Stimulated activated CD4-positive, alpha-beta T cell treated with anti-CD3 and anti-CD28 coated beads, Interleukin-1b, Interleukin-23, amount 100 ng/mL, for 1 hour (primary cell): ENCODE results near the gene PLCL1.

ENCODE experiments used
- DNase-seq, 2 donors: peaks; one replicate each; pipeline ENCODE4 v3.0.0-alpha.2; 2020; ENCODE audit warnings: low read depth in 2 of 2

The PLCL1 gene

DNA sequence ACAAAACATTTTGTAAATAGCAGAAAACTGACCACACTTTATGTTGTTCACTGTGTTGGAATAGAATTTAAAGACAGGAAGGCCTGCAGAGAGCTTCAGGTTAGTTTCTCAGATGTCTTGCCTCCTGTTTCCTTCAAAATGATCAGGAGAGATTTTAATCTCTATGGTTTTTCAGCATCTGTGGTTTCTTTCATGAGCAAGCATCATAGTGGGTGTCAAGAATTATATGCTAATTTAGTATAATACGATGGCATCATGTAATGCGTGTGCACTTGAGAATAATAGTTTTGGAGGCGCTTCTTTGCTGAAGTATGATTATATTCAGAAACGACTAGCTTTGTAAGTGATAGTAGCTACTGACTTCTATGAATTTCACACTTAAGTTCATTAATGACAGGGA, 149.9 kb downstream of the PLCL1 start:
- no peak for DNase-seq

DNA sequence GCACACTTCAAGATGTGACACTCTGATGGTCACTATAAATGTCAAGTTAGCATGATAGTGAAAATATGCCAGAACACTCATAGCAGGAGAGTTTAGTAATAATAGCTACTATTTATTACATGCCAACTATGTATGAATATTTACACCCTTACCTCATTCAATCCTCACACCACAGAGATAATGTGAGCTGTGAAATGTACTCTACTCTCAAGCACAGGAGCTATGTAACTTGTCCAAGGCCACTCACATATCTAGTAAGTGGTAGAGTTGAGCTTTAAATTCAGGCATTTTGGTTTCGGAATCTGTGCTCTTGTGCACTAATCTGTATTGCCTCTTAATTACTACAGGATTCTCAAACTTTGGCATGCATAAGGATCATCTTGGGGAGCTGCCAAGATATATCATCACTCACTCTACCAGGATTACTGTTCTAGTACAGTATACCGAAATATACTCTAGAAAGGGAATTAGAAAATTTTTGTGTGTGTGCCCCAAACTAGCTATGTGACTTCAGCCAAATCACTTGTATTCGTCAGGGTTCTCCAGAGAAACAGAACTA, 154.3 kb downstream of the PLCL1 start:
- DNase-seq = no peak

DNA sequence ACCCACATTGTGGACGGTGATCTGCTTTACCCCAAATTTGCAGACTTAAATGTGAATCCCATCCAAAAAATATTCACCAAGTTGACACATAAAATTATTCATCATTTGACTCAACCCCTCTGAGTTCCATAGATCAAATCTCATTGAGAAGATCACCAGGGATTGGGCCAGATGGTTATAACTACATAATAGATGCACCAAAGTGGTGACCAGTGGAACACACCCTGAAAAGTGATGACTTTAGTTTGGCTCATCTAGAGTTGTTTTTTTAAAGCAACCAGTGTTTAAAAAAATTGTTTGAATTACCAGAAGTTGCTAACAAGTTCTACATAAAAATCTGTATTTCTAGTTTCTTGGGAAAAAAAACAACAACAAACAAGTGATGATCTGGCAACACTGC, 155.0 kb downstream of the PLCL1 start:
- DNase-seq = no peak

DNA sequence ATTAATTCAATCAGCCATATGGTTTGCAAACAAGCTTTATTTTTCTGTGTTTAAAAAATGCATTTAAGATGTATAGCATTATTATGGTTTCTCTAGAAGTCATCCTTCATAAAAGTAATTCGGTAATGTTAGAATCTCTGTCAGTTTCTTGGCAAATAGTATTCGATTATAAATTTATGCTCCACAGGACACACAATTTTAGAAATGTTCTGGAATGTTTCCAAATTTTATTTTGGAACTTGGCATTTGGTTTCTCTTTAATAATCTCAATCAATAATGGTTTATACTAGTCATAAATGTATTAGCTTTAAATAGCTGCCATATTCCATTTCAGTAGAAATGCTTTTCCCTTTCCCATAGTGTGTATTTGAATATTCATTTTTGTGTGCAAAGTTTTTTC, 156.4 kb downstream of the PLCL1 start:
- DNase-seq = no peak

DNA sequence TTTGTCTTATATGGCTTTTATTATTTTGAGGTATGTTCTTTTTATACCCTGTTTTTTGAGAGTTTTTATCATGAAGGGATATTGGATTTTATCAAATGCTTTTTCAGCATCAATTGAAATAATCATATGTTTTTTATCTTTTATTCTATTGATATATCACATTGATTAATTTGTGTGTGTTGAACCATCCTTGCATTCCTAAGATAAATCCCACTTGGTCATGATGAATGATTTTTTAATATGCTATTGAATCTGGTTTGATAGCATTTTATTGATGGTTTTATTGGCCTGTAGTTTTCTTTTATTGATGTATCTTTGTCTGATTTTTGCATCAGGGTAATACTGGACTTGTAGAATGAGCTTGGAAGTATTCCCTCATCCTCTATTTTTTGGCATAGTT, 160.3 kb downstream of the PLCL1 start:
- DNase-seq = no peak

DNA sequence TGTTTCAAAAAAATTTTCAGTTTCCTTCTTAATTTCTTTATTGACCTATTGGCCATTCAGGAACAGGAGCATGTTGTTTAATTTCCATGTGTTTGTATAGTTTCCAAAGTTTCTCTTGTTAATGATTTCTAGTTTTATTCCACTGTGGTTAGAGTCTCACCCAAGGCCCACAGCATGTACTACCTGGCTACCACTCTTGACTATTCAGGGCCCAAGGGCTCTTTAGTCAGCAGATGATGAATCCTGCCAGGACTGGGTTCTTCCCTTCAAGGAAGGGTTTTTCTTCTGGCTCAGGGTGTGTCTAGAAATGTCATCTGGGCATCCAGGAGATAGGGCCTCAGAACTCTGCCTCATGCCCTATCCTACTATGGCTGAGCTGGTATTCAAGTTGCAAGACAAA, 161.4 kb downstream of the PLCL1 start:
- DNase-seq = no peak

DNA sequence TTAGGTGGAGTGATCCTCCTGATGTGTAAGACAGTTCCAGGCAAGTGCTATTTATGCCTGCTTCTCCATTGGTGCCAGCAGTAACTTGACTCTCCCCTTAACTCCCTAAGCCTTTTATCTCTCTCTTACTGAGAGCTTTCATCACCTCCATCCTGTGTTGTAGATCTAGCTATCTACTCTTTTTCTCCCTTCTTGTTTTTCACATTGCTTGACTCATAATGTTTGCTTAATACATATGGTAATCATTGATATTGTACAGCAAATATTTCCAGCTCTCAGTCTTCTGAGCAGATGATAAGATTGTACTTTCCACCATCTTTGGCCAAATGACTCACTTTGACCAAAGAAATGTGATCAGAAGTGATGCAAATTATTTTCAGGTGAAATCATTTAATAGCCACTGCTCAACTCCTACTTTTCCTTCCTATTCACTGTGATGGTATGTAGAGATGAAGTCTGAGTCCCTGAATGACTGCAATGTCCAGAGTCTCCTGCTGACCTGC, 165.0 kb downstream of the PLCL1 start:
- no peak for DNase-seq

DNA sequence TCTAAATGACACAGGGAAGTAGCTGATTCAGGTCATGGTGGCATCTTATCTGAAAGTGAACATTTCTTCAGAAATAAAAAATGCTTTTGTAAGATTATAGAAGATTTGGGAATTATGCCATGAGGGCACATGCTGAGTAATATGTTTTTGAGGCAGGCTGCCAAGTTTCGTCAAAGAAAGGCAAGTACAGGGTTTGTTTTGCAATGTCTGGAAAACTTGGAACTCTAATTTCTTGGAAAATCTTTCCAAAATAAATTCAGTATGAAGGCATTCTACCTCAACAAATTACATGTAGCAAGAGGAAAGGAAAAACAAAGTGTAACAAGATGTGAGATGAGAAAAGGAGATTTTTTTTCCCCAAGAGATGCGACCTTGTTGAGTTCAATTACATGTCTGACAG, 167.7 kb downstream of the PLCL1 start:
- DNase-seq = no peak

DNA sequence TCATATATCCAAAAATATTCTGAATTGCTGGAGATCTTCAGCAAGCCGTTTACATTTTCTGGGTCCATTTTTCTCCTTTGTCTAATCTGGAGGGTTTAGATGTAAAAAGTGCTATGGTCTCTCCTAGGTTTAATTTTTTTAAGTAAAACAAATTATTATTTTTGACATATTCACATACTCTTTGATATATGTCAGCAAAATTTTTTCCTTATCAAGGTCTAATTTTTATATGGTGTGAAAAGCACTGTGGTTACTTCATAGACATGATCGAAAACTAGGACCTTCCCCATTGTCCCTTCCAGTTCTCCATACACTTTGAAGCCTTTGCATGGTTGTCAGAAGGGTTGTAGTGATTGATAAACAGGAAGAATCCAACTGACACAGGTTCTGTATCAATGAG, 168.2 kb downstream of the PLCL1 start:
- no peak for DNase-seq

DNA sequence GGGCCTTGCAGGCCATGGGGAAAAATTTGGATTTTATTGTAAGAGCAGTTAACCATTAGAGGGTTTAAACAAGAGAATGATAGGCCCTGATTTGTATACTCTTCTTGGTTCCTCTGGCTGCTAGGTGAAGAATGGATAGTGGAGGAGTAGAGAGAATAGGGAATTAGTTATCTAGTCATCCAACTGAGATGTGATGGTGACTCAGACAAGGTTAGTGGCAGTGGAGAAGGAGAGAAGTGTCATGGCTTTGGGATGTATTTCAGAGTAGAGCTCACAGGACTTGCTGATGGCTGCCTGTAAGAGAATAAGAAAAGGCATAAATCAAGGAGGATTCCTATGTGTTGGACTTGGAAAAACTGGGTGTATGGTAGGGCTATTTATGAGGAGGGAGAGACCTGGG, 169.4 kb downstream of the PLCL1 start:
- DNase-seq = no peak

DNA sequence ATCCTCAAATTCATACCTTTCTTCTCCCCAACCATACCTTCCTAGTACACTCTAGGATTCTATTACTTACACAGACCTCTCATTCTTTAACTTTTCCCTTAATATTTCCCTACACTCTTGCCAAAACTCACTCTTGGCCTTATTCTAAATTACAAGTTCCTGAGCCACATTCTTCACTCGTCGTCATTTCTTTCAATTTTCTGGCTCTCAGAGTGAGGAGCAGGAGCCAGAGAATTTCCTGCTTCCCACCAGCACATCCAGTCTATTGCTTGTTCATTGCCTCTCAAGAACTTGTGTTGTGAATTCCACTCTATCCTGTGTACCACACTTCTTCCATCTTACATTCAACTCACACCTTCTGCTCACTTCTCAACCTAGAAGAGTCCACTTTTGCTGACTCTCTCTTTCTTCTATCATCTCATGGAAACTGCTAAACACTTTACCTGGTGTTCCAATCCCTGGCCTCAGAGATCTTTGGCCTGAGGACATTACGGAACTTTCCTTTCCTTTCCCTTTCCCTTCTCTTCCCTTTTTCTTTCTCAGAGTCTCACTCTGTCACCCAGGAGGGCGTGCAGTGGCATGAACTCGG, 171.6 kb downstream of the PLCL1 start:
- no peak for DNase-seq

DNA sequence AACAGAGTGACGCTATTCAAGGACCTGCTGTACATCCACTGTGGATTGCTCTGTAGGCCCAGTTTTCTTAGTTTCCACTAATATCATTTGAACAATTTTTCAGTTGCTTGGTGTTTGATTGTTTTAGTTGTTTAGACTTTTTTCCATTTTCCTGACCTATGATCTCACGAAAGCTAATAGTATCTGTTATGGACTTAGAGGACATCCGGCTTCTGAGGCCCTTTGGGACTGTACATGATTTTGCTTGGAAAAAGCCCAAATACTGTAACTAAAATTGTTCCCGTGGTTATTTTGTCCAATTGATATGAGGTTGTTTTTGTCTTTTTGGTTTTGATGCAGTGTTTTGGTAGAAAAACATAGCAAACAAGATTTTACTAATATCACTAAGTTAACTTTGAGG, 174.6 kb downstream of the PLCL1 start:
- no peak for DNase-seq

DNA sequence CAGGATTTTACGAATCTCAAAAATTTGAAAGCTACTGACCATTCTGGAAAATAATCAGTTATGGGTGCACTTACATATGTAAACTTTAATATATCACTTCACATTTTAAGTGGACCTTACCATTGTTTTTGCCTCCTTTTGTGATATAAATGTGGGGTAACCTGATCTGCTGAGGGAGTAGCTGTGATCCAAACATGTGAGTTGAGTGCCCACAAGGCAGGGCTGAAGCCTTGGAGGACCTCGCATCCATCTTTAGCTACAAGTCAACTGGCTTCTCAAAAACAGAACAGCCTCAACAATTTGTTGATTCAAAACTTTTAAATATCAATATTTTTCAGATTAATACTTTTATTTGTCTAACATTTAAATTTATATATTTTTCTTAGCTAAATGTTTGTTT, 178.2 kb downstream of the PLCL1 start:
- no peak for DNase-seq

DNA sequence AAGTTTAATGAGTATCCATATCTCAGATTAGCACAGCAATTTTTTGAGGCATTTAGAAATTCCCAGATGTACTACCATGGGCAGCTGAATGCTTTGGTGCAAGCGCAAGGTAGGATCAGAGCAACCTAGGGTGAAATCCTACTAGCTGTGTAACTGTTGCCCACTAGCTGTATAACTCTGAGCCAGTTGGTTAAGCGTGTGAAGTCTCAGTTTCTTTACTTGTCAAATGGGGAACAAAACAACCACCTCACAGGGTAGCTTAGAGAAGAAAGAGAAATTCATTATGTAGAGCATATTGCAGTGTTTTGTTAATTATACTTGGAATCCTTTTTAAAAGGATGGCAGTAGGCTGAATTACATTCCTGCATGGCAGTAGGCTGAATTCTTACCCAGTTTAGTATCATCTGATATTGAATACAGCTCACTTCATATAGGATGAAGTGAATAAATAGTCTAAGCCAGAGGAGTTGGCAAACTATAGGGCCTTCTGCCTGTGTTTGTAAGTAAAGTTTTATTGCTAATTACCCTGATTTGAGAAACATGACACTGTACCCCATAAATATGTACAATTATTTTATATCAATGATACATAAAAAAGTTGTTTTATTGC, 180.7 kb downstream of the PLCL1 start:
- DNase-seq = no peak

DNA sequence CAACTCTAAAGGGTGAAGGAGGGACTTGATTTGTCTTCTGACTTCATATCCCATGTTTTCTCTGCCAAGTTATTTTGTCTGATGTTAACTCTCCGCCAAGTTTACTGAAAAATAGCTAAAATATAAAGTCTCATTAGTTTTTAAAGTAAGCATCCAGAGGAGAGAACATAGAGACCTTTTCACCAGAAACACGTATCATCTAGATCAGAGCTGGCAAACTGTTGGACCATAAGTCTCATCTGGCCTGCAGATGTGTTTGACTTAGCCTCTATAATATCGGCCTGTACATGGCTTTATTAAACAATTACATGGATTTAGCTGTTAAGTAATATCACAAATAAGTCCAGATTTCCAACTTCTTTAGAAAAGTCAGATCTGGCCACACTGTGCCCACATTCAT, 182.6 kb downstream of the PLCL1 start:
- no peak for DNase-seq

DNA sequence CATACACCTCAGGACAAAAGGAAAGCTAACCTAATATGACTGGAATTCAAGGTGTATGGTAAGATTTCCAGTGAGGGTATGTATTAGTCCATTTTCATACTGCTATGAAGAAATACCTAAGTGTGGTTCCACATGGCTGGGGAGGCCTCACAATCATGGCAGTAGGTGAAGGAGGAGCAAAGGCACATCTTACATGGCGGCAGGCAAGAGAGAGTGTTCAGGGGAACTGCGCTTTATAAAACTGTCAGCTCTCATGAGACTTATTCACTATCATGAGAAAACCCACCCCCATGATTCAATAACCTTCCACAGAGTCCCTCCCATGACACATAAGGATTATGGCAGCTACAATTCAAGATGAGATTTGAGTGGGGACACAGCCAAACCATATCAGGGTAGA, 186.0 kb downstream of the PLCL1 start:
- no peak for DNase-seq

DNA sequence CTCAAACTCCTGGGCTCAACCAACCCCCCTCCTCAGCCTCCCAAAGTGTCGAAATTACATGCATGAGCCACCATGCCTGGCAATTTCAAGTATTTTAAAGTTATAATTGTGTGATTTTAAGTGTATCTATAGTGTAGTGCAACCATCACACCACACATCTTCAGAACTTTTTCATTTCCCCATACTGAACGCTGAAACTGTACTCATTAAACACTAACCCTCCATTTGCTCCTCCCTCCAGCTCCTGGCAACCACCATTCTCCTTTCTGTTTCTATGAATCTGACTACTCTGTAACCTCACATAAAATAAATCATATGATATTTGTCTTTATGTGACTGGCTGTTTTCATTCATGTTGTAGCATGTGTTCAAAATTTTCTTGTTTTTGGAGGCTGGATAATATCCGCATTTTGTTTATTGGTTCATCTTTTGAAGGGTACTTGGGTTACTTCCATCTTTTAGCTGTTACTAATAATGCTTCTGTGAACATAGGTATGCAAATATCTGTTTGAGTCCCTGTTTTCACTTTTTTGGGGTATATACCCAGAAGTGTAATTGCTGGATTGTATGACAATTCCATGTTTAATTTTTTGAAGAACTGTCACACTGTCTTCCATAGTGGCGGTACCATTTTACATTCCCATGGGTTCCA, 188.2 kb downstream of the PLCL1 start:
- no peak for DNase-seq

DNA sequence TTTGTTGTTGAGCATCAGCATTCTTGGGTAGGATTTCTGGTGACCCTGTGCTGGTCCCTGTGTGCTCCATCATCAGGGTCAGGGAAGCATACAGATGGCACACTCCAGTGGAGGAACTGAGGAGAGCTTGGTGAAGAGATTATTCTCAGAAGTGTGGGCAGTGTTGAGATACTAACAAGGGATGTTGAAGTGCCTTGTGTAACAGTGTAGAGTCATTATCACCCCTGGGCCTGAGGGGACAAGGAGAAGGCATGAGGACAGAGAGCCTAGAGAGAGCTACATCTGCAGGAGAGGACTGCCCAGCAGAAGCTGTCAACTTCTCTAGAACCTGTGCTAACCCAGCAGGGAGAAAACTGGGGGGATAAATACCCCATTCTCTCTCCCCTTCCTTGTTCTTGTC, 189.0 kb downstream of the PLCL1 start:
- no peak for DNase-seq

DNA sequence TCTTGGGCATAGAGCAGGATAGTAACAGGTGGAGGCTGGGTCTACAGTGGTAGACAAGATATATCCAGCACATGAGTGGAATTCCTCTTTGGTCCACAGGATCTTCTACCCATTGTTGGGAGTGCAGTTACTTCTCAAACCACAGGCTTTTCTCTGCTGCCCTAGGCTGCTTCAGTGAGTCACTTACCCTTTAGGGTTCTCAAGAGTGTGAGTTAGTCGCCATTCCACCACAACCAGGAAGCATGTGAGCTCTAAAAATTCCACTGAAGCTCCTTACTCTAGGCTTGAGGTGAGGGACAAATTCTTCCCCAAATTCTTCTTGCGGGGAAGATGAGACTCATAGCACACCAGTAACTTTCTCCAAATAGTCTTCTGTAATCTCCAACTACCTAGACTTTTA, 189.4 kb downstream of the PLCL1 start:
- DNase-seq = no peak

DNA sequence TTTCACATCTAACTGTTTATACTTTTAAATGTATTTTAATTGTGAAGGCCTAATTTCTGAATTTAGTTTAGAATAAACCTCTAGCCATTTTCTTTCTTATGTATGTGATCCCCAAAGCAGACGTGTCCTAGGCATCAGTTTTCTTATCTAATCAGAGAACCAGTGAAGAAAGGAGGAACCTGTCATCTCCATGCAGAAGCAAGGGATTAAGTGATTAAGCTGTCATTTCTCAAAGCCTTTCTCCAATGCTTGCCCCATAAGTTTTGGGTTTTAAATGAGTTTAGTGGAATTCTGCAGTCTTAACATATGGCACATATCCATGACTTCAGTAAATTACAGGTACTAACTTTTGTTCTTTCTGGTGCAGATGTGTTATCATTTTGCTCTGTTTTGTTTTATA, 190.4 kb downstream of the PLCL1 start:
- no peak for DNase-seq

DNA sequence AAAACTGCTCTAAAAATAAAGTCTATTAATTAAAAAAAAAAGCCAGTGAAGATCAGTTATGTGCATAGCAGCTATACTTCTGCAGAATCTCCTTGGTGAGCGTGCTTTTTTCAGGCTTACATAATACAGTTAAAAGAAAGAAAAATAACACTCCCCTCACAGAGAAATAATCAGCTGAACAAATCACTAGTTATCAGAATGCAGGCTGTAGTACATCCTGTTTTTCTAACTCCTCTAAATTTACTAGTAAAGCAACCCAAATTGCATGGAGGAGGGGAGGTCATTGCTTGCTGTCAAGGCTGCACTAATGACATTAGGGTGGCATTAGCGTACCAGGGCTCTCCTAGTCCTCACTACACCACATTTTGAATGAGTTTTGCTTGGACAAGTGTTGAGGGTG, 192.2 kb downstream of the PLCL1 start:
- DNase-seq = no peak

DNA sequence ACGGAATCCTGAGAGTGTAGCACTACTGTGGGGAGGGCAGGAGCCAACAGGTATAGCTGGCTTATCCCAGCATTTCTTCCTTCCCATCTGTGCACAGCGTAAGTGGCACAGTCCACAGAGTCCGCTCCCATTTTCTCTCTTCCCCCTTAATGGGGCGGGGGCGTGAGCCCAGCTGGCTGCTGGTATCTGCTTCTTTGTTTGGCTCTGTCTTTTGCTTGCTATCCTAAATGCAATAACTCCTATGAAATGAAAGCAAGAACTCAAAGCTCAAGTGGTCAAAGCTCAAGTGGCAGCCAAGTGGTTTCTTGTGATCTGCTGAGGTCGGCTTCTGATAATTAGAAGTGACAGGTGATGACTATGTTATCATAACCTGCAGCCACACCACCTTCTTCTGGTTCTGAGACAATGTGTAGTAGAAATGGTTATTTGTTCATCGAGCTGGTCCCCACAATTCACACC, 192.7 kb downstream of the PLCL1 start:
- no peak for DNase-seq

DNA sequence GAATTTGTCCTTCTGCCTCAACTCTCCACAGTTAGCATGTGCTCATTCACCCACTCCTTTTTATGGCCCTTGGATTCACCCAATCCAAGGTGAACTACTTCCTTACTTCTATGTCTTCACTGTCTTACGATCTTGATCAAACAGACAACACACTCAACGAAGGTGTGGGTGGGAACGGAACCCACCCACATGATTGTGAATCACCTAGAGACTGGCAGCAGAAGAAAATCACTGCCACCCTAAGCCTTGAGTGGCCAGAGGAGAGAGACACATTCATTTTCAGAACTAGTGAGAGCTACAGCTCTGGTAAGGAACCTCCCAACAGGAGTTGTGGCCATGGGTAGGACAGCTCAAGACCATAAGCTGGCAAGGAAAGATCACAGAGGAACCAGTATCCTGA, 194.3 kb downstream of the PLCL1 start:
- no peak for DNase-seq
